ENCODE results near the gene USP24. TPM values are rescaled to one million over a fixed set of nuclear protein-coding genes. Genes with fewer than 3 reads are reported as not detected.

Gene USP24
- total RNA-seq, 4 donors from 2014 or later, result 21.8 to 47.1 (median 28.1) TPM

GRCh38 chr1:55045430-55045829, 169.7 kb downstream of the USP24 start:
- Histone ChIP-seq H3K9me3 (no peaks in the 10 kb centered on the region), H3K4me3 (no peak overlapping the region), H3K4me1 (peaks cover 2 to 8% (median 3%) of the 10 kb centered on the region in 3 donors), H3K27me3 (peaks cover 0 to 7% (median 0%) of the 10 kb centered on the region in 4 donors), H3K36me3 (peaks cover 0 to 33% (median 0%) of the 10 kb centered on the region in 3 donors), H3K27ac (no peak overlapping the region)
- intact Hi-C loops (cut with DNase I), result no loop called here
- no peak for DNase-seq
- 91 to 96% methylated on average over 9 to 10 of the region's 10 CpGs for WGBS, 2 donors
- no peak for TF ChIP-seq POLR2A (IDR thresholded peaks at IDR 0.05)
- TF ChIP-seq, protein P1, sequence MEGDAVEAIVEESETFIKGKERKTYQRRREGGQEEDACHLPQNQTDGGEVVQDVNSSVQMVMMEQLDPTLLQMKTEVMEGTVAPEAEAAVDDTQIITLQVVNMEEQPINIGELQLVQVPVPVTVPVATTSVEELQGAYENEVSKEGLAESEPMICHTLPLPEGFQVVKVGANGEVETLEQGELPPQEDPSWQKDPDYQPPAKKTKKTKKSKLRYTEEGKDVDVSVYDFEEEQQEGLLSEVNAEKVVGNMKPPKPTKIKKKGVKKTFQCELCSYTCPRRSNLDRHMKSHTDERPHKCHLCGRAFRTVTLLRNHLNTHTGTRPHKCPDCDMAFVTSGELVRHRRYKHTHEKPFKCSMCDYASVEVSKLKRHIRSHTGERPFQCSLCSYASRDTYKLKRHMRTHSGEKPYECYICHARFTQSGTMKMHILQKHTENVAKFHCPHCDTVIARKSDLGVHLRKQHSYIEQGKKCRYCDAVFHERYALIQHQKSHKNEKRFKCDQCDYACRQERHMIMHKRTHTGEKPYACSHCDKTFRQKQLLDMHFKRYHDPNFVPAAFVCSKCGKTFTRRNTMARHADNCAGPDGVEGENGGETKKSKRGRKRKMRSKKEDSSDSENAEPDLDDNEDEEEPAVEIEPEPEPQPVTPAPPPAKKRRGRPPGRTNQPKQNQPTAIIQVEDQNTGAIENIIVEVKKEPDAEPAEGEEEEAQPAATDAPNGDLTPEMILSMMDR (IDR thresholded peaks at IDR 0.05), result no peak

GRCh38 chr1:55044617-55045397, 170.4 kb downstream of the USP24 start:
- Histone ChIP-seq H3K9me3 (no peaks in the 10 kb centered on the region), H3K36me3 (peaks cover 0 to 33% (median 0%) of the 10 kb centered on the region in 3 donors), H3K27me3 (peaks cover 0 to 14% (median 0%) of the 10 kb centered on the region in 4 donors), H3K27ac (no peak overlapping the region), H3K4me3 (no peak overlapping the region), H3K4me1 (peaks cover 8 to 14% (median 8%) of the 10 kb centered on the region in 3 donors)
- no peak for DNase-seq
- intact Hi-C loops (cut with DNase I), result no loop called here
- WGBS, 2 donors, result 79 to 86% methylated on average over 8 to 14 of the region's 15 CpGs
- TF ChIP-seq POLR2A (IDR thresholded peaks at IDR 0.05), result no peak
- TF ChIP-seq, protein P1 (IDR thresholded peaks at IDR 0.05), result no peak

DNA sequence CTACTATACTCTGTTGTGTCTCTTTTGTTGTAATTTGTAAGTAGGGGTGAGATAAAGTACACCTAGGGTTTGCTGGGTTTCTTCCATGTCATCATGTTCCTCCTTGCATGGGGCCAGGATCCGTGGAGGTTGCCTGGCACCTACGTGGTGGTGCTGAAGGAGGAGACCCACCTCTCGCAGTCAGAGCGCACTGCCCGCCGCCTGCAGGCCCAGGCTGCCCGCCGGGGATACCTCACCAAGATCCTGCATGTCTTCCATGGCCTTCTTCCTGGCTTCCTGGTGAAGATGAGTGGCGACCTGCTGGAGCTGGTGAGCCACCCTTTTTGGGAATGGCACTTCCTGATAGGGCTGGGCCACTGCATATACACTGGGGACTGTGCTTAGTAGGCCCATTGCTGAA, 171.4 kb downstream of the USP24 start:
- 90% methylated on average over 5 of the region's 9 CpGs; no CpG with 5 or more reads in 1 of the 2 donors for WGBS, 2 donors
- H3K4me3 ChIP-seq, result no peak overlapping the region
- H3K27ac ChIP-seq, result no peak overlapping the region
- peaks cover 0 to 24% (median 2%) of the 10 kb centered on the region in 4 donors for H3K27me3 ChIP-seq
- no peak for DNase-seq
- TF ChIP-seq, protein P1 (IDR thresholded peaks at IDR 0.05), result no peak
- TF ChIP-seq POLR2A (IDR thresholded peaks at IDR 0.05), result no peak
- H3K9me3 ChIP-seq, result no peaks in the 10 kb centered on the region
- peaks cover 0 to 33% (median 0%) of the 10 kb centered on the region in 3 donors for H3K36me3 ChIP-seq
- peaks cover 9 to 25% (median 16%) of the 10 kb centered on the region in 3 donors for H3K4me1 ChIP-seq
- intact Hi-C loops (cut with DNase I), result no loop called here

- intact Hi-C loops (cut with DNase I), result no loop called here
- Histone ChIP-seq H3K4me3 (no peak overlapping the region), H3K9me3 (no peaks in the 10 kb centered on the region), H3K27me3 (peaks cover 0 to 32% (median 2%) of the 10 kb centered on the region in 4 donors), H3K27ac (no peak overlapping the region), H3K4me1 (peaks cover 9 to 25% (median 16%) of the 10 kb centered on the region in 3 donors), H3K36me3 (peaks cover 0 to 33% (median 0%) of the 10 kb centered on the region in 3 donors)
- 69 to 73% methylated on average over 1 to 2 of the region's 2 CpGs for WGBS, 2 donors
- DNase-seq, result no peak
- TF ChIP-seq, protein P1 (IDR thresholded peaks at IDR 0.05), result no peak
- no peak for TF ChIP-seq POLR2A (IDR thresholded peaks at IDR 0.05)
These were observed 172.2 kb downstream of the USP24 start for GRCh38 chr1:55043011-55043410.

DNA sequence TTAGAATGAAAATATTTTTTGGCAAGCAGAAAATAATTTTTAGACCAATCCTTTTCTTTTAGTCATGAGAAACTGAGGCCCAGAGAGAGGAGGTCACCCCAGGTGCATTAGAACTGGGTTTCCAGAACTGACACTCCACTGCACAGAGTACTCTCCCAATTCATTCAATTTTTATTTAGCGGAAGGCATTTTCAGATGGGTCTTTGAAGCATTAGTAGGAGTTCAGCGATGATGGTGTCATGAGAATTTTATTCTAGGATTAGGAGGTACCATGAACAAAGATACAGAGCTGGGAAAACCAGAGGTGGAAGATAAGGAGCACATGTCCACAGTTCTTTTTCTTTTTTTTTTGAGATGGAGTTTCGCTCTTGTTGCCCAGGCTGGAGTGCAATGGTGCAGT, 173.6 kb downstream of the USP24 start:
- Histone ChIP-seq H3K27me3 (peaks cover 0 to 46% (median 2%) of the 10 kb centered on the region in 4 donors), H3K4me1 (peaks cover 9 to 25% (median 16%) of the 10 kb centered on the region in 3 donors), H3K27ac (no peak overlapping the region), H3K9me3 (no peaks in the 10 kb centered on the region), H3K36me3 (peaks cover 0 to 19% (median 0%) of the 10 kb centered on the region in 3 donors), H3K4me3 (no peak overlapping the region)
- 63 to 75% methylated on average over 3 of the region's 3 CpGs for WGBS, 2 donors
- no peak for DNase-seq
- intact Hi-C loops (cut with DNase I), result no loop called here
- no peak for TF ChIP-seq POLR2A (IDR thresholded peaks at IDR 0.05)
- TF ChIP-seq, protein P1 (IDR thresholded peaks at IDR 0.05), result no peak

All from esophagus squamous epithelium (tissue), 5 donors.